T47D (cell line): ENCODE measurements around the gene NOTCH1.

Experiments used
- DNase-seq, 2 experiments: peaks; one replicate each; pipeline versions ENCODE4 v3.0.0 to v3.0.0-alpha.2; 2011 to 2012; ENCODE audit warnings: low read depth in 1 of 2, low spot score in 1 of 2
- JUND ChIP-seq: IDR thresholded peaks from 2 replicates; pipeline ENCODE4 v1.6.1; 2012; ENCODE audit warnings: low read depth
- in situ Hi-C: cut with HindIII; loops from 2 replicates; pipeline ENCODE4 v1.10.0; 2016; ENCODE audit warnings: low sequenced_read_pairs, low pct_unique_long_range_greater_than_20kb

The NOTCH1 gene

GRCh38 chr9:136543280-136543679 is 2.6 kb downstream of the NOTCH1 start:
- TF ChIP-seq JUND: no peak
- DNase-seq: no peak
- in situ Hi-C loops: no loop called here

GRCh38 chr9:136542241-136543040 is 3.4 kb downstream of the NOTCH1 start:
- in situ Hi-C loops: no loop called here
- TF ChIP-seq JUND: no peak

GRCh38 chr9:136541709-136542108 is 4.1 kb downstream of the NOTCH1 start:
- no peak for TF ChIP-seq JUND
- in situ Hi-C loops: no loop called here
- no peak for DNase-seq

More at GRCh38 chr9:136542241-136543040, 3.4 kb downstream of the NOTCH1 start:
- no peak for DNase-seq

DNA sequence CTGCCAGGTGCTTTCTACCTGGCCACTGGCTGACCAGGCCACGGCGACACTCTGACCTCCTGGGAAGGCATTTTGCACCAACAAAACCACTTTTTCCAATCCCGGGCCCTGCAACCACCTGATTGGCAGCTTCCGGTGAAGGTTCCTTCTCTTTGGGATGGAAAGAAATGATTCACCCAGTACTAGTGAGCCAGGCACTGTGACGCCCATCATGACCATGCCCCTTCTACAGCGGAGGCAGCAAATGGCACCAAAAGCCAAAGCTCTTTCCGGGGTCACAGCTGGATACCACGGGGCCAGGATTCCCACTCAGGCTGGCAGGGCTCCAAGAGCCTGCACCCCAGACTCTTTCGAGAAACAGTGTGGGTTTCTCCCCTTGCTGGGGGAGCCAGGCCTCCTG is 4.7 kb downstream of the NOTCH1 start:
- TF ChIP-seq JUND: no peak
- in situ Hi-C loops: no loop called here
- DNase-seq: no peak

- no peak for TF ChIP-seq JUND
- in situ Hi-C loops: no loop called here
- DNase-seq: peak; percentile 92 to 96
These were observed 6.1 kb downstream of the NOTCH1 start for GRCh38 chr9:136539427-136540421.

DNA sequence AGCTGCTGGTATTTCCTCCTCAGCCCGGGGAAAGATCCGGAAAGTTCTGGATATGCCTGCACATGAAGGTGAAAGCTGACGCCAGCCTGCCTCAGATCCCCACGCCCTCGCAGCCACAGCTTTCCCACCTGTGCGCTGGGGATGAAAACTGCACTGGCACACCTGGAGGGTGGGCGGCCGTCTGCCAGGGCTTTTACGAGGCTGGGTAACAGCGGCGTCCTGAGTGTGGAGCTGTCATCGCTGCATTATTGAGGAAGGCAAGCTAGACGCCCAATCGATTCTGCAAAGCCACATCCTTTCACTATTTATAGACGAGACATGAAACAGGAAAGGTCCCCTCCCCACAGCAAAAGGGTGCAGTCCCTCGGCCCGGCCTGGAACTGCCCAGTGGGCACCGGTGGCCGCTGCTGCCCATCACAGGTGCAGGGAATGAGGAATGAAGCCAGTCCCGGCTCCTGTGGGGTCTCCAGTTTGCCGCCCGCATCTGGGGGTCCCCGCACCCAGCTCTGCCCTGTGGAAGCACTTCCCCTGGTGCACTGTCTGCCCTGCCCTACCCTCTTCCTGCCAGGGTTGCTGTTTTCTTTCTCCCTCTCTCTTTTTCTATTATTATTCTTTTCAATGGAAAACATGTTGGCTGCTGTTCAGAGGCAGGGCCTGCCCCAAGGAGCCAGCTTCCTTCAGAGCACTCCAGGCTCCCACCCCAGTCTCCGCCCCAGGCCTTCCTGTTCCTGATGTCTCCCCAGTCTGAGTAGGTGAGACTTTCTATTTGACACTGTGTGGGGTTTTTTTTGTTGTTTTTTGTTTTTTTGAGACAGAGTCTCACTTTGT is 7.0 kb downstream of the NOTCH1 start:
- TF ChIP-seq JUND: no peak
- in situ Hi-C loops: no loop called here
- DNase-seq: no peak

GRCh38 chr9:136537896-136538598 is 7.8 kb downstream of the NOTCH1 start:
- no peak for DNase-seq
- TF ChIP-seq JUND: no peak
- in situ Hi-C loops: no loop called here

GRCh38 chr9:136537411-136537810 is 8.4 kb downstream of the NOTCH1 start:
- in situ Hi-C loops: no loop called here
- TF ChIP-seq JUND: no peak
- DNase-seq: no peak

DNA sequence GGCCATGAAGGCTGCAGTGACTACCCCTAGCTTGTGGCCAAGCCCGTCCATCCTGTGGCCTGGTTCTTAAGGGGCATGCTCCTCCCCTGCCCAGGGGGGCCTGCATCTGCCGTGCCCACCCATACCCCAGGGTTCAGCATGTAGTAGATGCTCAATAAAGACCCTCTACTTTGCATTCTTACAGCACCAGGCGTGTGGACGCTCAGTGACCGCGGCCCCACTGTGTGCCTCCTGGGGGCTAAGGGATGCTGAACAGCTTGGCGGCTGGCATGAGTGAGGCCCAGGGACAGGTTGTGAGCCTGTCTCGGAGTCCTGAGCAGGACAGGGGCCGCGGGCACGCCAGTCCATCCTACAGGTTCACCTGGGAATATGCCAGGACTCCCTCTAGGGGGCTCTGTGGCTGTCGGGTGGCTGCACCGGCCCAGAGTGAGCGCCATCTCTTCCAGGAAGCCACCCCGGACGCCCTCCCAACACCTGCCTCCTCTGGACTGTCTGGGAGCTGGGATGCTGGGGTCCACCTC is 9.1 kb downstream of the NOTCH1 start:
- no peak for TF ChIP-seq JUND
- in situ Hi-C loops: no loop called here
- DNase-seq: no peak

DNA sequence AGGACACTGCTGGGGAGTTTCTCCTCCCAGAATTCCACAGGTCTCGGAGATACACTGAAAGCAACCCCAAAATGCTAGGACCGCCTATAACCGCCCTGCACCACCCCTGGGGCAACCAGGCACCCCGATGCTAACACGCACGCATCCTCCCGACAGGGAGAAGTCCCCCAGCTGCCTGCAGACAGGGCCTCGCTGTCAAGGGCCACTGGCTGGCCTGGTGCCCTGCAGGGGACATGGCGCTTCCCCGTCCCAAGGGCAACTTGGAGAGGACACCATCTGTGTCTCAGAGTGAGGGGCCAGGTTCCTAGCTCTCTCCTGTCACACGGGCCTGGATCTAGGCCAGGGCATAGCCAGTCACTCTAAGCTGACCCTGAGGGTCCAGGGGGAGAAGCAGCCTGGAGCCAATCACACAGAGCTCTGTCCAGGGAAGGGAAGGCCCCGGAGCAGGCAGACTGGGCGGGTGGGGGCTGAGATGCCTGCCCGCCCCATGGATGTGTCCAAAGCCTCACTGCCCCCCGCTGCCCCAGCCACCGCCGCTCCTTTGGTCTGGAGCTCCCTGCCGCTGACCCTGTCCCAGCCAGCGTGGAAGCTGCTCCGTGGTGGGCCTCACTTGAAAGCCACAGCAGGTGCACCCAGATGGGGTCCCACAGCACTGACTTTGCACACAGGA is 9.7 kb downstream of the NOTCH1 start:
- in situ Hi-C loops: no loop called here
- no peak for TF ChIP-seq JUND
- DNase-seq: no peak

GRCh38 chr9:136535070-136535469 is 10.8 kb downstream of the NOTCH1 start:
- in situ Hi-C loops: no loop called here
- no peak for TF ChIP-seq JUND
- no peak for DNase-seq
